Measurements from ENCODE around the gene ANXA7. TPM values are rescaled to one million over a fixed set of nuclear protein-coding genes. Genes with fewer than 3 reads are reported as not detected.

Gene ANXA7
- total and polyA plus RNA-seq, 2 donors (not counting 3 experiments of a cell fraction or from before 2014, with no cell fraction given), result 56.5 to 81.6 TPM

DNA sequence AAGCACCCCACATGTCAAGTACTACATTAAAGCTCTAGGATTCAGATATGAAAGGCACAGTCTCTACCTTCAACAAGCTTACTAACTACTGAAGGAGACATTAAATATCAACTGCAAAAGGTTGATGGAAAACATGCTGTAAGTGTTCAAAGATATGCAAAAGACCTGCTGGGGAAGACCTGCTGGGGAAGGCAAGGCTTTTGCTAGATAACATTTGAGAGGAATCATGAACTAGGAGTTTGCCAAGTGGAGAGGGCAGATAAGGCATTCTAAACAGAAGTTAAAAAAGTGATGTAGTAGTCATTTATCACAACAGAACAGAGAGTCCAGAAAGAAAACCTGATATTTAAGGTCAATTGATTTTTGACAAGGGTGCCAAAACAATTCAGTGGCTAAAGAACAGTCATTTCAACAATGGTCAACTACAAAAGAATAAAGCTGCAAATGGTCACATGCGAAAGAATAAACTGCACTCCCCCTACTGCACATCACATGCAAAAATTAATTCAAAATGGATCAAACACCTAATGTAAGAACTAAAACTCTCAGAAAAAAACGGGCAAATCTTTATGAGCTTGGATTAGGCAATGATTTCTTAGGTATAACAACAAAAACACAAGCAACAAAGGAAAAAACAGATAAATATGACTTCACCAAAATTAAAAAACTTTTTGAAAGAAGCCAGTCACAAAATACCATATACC, 42.5 kb upstream of the ANXA7 start:
- no peak overlapping the region for H3K9ac ChIP-seq (replicated peaks; ENCODE audit: extremely low read depth, insufficient read depth, low read length)
- BruUV-seq (replicated peaks), result no TSS peak
- H3K9me1 ChIP-seq (replicated peaks; ENCODE audit: control insufficient read depth, extremely low read depth, insufficient read depth, low read length), result no peaks in the 10 kb centered on the region
- ChIA-PET CTCF (interaction anchor here (1.3 kb wide), 2 partner anchors 13 to 17 kb away, joined by 4 to 5 read pairs; no protein-coding TSS in a partner anchor), POLR2A (no interaction called here)
- H4K20me1 ChIP-seq (replicated peaks; ENCODE audit: control insufficient read depth, extremely low read depth, insufficient read depth, low read length), result no peaks in the 10 kb centered on the region
- no peak overlapping the region for H3K4me3 ChIP-seq (replicated peaks in 1 of 3; ENCODE audit: insufficient read depth in 1 of 3, low read depth in 1 of 3, low read length in 3 of 3)
- dilution Hi-C loops (cut with MboI; ENCODE audit: extremely low pct_ligation_motif_present, low sequenced_read_pairs), result no loop called here
- TF ChIP-seq JUN (IDR thresholded peaks at IDR 0.05; ENCODE audit: borderline replicate concordance, insufficient read depth, insufficient read length, low read depth), result no peak
- no peak for TF ChIP-seq GATA2 (IDR thresholded peaks at IDR 0.05; ENCODE audit: insufficient read depth, insufficient read length, low read depth, low read length)
- TF ChIP-seq EZH2 (IDR thresholded peaks at IDR 0.05; ENCODE audit: borderline replicate concordance, low read depth, low read length, severe bottlenecking), result no peak
- TF ChIP-seq, protein P1, sequence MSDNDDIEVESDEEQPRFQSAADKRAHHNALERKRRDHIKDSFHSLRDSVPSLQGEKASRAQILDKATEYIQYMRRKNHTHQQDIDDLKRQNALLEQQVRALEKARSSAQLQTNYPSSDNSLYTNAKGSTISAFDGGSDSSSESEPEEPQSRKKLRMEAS (IDR thresholded peaks at IDR 0.05; ENCODE audit: insufficient read depth, insufficient read length), result no peak
- TF ChIP-seq, protein P2, sequence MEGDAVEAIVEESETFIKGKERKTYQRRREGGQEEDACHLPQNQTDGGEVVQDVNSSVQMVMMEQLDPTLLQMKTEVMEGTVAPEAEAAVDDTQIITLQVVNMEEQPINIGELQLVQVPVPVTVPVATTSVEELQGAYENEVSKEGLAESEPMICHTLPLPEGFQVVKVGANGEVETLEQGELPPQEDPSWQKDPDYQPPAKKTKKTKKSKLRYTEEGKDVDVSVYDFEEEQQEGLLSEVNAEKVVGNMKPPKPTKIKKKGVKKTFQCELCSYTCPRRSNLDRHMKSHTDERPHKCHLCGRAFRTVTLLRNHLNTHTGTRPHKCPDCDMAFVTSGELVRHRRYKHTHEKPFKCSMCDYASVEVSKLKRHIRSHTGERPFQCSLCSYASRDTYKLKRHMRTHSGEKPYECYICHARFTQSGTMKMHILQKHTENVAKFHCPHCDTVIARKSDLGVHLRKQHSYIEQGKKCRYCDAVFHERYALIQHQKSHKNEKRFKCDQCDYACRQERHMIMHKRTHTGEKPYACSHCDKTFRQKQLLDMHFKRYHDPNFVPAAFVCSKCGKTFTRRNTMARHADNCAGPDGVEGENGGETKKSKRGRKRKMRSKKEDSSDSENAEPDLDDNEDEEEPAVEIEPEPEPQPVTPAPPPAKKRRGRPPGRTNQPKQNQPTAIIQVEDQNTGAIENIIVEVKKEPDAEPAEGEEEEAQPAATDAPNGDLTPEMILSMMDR (IDR thresholded peaks at IDR 0.05; ENCODE audit: extremely low read depth in 1 of 2, insufficient read depth in 1 of 2, low read depth in 1 of 2, low read length in 2 of 2), result no peak
- no peak for TF ChIP-seq MYC (IDR thresholded peaks at IDR 0.05; ENCODE audit: low read depth, low read length)
- no peak for TF ChIP-seq FOS (IDR thresholded peaks at IDR 0.05; ENCODE audit: borderline replicate concordance, insufficient read depth, low read length)
- TF ChIP-seq POLR2AphosphoS5 (IDR thresholded peaks at IDR 0.05; ENCODE audit: insufficient read depth, low read depth, low read length), result no peak
- no peak for TF ChIP-seq POLR2A (IDR thresholded peaks at IDR 0.05; ENCODE audit: low read depth, low read length)
- H3K36me3 ChIP-seq (ENCODE audit: control insufficient read depth in 2 of 2, extremely low read depth in 1 of 2, insufficient read depth in 2 of 2, low read length in 2 of 2), result peaks cover 1 to 4% of the 10 kb centered on the region in 2 experiments
- no peak for DNase-seq (ENCODE audit: low read depth, low spot score)
- H3K79me2 ChIP-seq (ENCODE audit: control insufficient read depth, insufficient read depth, low read length), result no peaks in the 10 kb centered on the region
- H3K4me2 ChIP-seq (ENCODE audit: insufficient read depth, low read length), result no peak overlapping the region
- intact Hi-C loops (cut with micrococcal nuclease), result no loop called here
- no peaks in the 10 kb centered on the region for H3K27me3 ChIP-seq (ENCODE audit: control insufficient read depth in 2 of 2, insufficient read depth in 2 of 2, low read length in 2 of 2)
- H2AFZ ChIP-seq (ENCODE audit: low read depth, low read length), result no peak overlapping the region
- no peak for FAIRE-seq
- H3K9me3 ChIP-seq (replicated peaks; ENCODE audit: control insufficient read depth, insufficient read depth, low read length), result no peaks in the 10 kb centered on the region
- no peak overlapping the region for H3K27ac ChIP-seq (ENCODE audit: insufficient read depth, low read depth, low read length)
- H3K4me1 ChIP-seq (ENCODE audit: control insufficient read depth, extremely low read depth, insufficient read depth, low read length), result no peaks in the 10 kb centered on the region

All from endothelial cell of umbilical vein (primary cell).